B cell (primary cell): Measurements from ENCODE around the gene PYGO1.

Source experiments
- CTCF ChIP-seq: fragments of 200-600 bp; IDR thresholded peaks from one replicate; pipeline ENCODE4 v1.8.0; 2022; ENCODE audit warnings: antibody characterized with exemption, mild to moderate bottlenecking
- EZH2 ChIP-seq: IDR thresholded peaks from 2 replicates; pipeline ENCODE4 v1.6.1; 2012; ENCODE audit warnings: borderline replicate concordance, low read depth, mild to moderate bottlenecking, moderate library complexity, low read length; ENCODE audit not compliant: insufficient read depth, poor library complexity, severe bottlenecking

DNA sequence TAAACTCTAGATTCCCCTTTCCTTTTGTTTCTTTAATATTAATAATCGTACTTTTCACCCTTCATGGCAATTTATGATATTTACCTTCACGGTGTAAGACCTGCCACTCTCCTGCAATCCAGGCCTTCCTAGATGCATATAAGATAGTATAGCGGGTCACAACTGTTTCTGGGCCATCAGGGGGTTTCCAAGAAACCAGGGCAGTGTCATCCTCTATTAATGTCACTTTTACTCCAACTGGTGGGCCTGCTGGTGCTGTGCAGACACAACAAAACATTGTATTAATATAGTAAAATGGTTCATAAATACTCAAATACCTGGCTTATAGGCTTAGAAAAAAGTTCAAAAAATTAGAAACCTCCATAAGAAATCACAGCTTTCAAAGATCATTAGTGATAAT lies 48.9 kb upstream of the PYGO1 start:
- TF ChIP-seq CTCF = no peak
- TF ChIP-seq EZH2 = no peak
